WTC11 (cell line): ENCODE data around the gene LCN10. TPM values are rescaled to one million over a fixed set of nuclear protein-coding genes. Genes with fewer than 3 reads are reported as not detected.

Experiments used
- ATAC-seq: fragments of 200-7000 bp; cut with Tn5 transposase; 2 replicates; pipeline ENCODE4 v1.10.0; 2021; ENCODE audit warnings: mild to moderate bottlenecking, moderate library complexity
- CTCF ChIA-PET: fragments of 300-600 bp; sonication (Branson Sonifier 250); formaldehyde crosslinking; loops from one replicate; lab custom pipeline; 2021; ENCODE audit warnings: antibody characterized with exemption; lab: Charles Lee
- POLR2A ChIA-PET: fragments of 350-600 bp; sonication (Branson Sonifier 250); formaldehyde crosslinking; loops from one replicate; lab custom pipeline; 2021; ENCODE audit warnings: antibody characterized with exemption; lab: Charles Lee
- DNase-seq: peaks from one replicate; pipeline ENCODE4 v3.0.0; 2021; ENCODE audit warnings: low spot score
- H3K27ac Mint-ChIP-seq: 2 replicates; pipeline ENCODE4 v1.8.0; 2021; ENCODE audit warnings: mixed read lengths
- H3K27me3 Mint-ChIP-seq: 2 replicates; pipeline ENCODE4 v1.8.0; 2021; ENCODE audit warnings: low read depth, mild to moderate bottlenecking, moderate library complexity, mixed read lengths
- H3K36me3 Mint-ChIP-seq: 2 replicates; pipeline ENCODE4 v1.8.0; 2021; ENCODE audit warnings: mixed read lengths
- H3K4me1 Mint-ChIP-seq: 2 replicates; pipeline ENCODE4 v1.8.0; 2022; ENCODE audit warnings: mixed read lengths
- H3K4me3 Mint-ChIP-seq: 2 replicates; pipeline ENCODE4 v1.8.0; 2021; ENCODE audit warnings: mild to moderate bottlenecking, moderate library complexity, mixed read lengths
- H3K9me3 Mint-ChIP-seq: 2 replicates; pipeline ENCODE4 v1.8.0; 2021; ENCODE audit warnings: mixed read lengths
- AR ChIP-seq: fragments of 250-450 bp; sonication (Bioruptor Pico); IDR thresholded peaks from 2 replicates; pipeline ENCODE4 v1.9.0; 2021; ENCODE audit warnings: mild to moderate bottlenecking
- ATF1 ChIP-seq: sonication (generic); formaldehyde crosslinking; IDR thresholded peaks from 2 replicates; pipeline ENCODE4 v1.8.1; 2023; ENCODE audit warnings: mild to moderate bottlenecking, moderate library complexity, missing genetic modification reagents
- CBFB ChIP-seq: sonication (generic); formaldehyde crosslinking; IDR thresholded peaks from 2 replicates; pipeline ENCODE4 v1.8.1; 2022; ENCODE audit warnings: mild to moderate bottlenecking, low read depth, missing genetic modification reagents
- CTCF ChIP-seq: fragments of 200-600 bp; IDR thresholded peaks from 2 replicates; pipeline ENCODE4 v1.8.0; 2022; ENCODE audit warnings: antibody characterized with exemption
- ERG ChIP-seq: fragments of 250-450 bp; sonication (Bioruptor Pico); IDR thresholded peaks from 2 replicates; pipeline ENCODE4 v1.8.0; 2021; ENCODE audit warnings: mild to moderate bottlenecking
- ETV6 ChIP-seq: sonication (generic); formaldehyde crosslinking; IDR thresholded peaks from 2 replicates; pipeline ENCODE4 v1.8.1; 2022; ENCODE audit warnings: mild to moderate bottlenecking, missing genetic modification reagents
- GRHL2 ChIP-seq: fragments of 250-450 bp; sonication (Bioruptor Pico); IDR thresholded peaks from 2 replicates; pipeline ENCODE4 v1.8.0; 2022; ENCODE audit warnings: mild to moderate bottlenecking, moderate library complexity; ENCODE audit not compliant: insufficient replicate concordance, severe bottlenecking
- KAT7 ChIP-seq: sonication (generic); formaldehyde crosslinking; IDR thresholded peaks from 2 replicates; pipeline ENCODE4 v1.8.1; 2023; ENCODE audit warnings: missing genetic modification reagents, mild to moderate bottlenecking, borderline replicate concordance
- NFATC4 ChIP-seq: fragments of 250-450 bp; sonication (Bioruptor Pico); IDR thresholded peaks from 2 replicates; pipeline ENCODE4 v1.9.0; 2021; ENCODE audit warnings: mild to moderate bottlenecking
- NR1H2 ChIP-seq: sonication (generic); formaldehyde crosslinking; IDR thresholded peaks from 2 replicates; pipeline ENCODE4 v1.9.0; 2021; ENCODE audit warnings: mild to moderate bottlenecking, moderate library complexity, missing genetic modification reagents
- NR3C1 ChIP-seq: sonication (generic); formaldehyde crosslinking; conservative IDR thresholded peaks from 2 replicates; pipeline ENCODE4 v1.8.1; 2023; ENCODE audit warnings: low read depth, mild to moderate bottlenecking, missing genetic modification reagents
- OVOL2 ChIP-seq: fragments of 250-450 bp; sonication (Bioruptor Pico); IDR thresholded peaks from 2 replicates; pipeline ENCODE4 v1.9.0; 2021; ENCODE audit warnings: mild to moderate bottlenecking, borderline replicate concordance
- PREB ChIP-seq: sonication (generic); formaldehyde crosslinking; IDR thresholded peaks from 2 replicates; pipeline ENCODE4 v1.8.1; 2022; ENCODE audit warnings: mild to moderate bottlenecking, missing genetic modification reagents, moderate library complexity, borderline replicate concordance
- RORB ChIP-seq: fragments of 250-450 bp; sonication (Bioruptor Pico); IDR thresholded peaks from 2 replicates; pipeline ENCODE4 v1.9.0; 2021; ENCODE audit warnings: mild to moderate bottlenecking
- TP53 ChIP-seq: sonication (generic); formaldehyde crosslinking; IDR thresholded peaks from 2 replicates; pipeline ENCODE4 v1.8.1; 2023; ENCODE audit warnings: mild to moderate bottlenecking, missing genetic modification reagents
- ZNF281 ChIP-seq: sonication (generic); formaldehyde crosslinking; IDR thresholded peaks from 2 replicates; pipeline ENCODE4 v1.8.0; 2023; ENCODE audit warnings: mild to moderate bottlenecking, missing genetic modification reagents
- ZNF396 ChIP-seq: fragments of 250-450 bp; sonication (Bioruptor Pico); IDR thresholded peaks from 2 replicates; pipeline ENCODE4 v1.8.0; 2021; ENCODE audit warnings: mild to moderate bottlenecking, moderate library complexity, borderline replicate concordance
- ZNF423 ChIP-seq: fragments of 250-450 bp; sonication (Bioruptor Pico); IDR thresholded peaks from 2 replicates; pipeline ENCODE4 v2.1.2; 2022; ENCODE audit warnings: mild to moderate bottlenecking, moderate library complexity
- ZNF425 ChIP-seq: fragments of 250-450 bp; sonication (Bioruptor Pico); conservative IDR thresholded peaks from 2 replicates; pipeline ENCODE4 v1.9.0; 2021; ENCODE audit warnings: mild to moderate bottlenecking
- total RNA-seq: library from RNA; stranded (reverse); gene quantifications from 3 replicates; pipeline ENCODE4 v1.2.3, GENCODE V29; 2021

Gene LCN10
- total RNA-seq, 1 experiment from 2014 or later: 2.4 TPM

- ChIA-PET CTCF (interaction anchor here (2.0 to 4.9 kb wide), 2 partner anchors 19 to 204 kb away, joined by 5 to 44 read pairs; no protein-coding TSS in a partner anchor), POLR2A (no interaction called here)
- Mint-ChIP-seq H3K27ac (no peak overlapping the region), H3K9me3 (no peaks in the 10 kb centered on the region), H3K4me3 (no peak overlapping the region), H3K27me3 (no peaks in the 10 kb centered on the region; the same call in 1 of the 2 replicates), H3K36me3 (no peaks in the 10 kb centered on the region), H3K4me1 (peaks cover 10% of the 10 kb centered on the region)
- peak; percentile 9 for ATAC-seq
- TF ChIP-seq KAT7 (CRISPR knock-in tag) (no peak), ERG (CRISPR knock-in tag) (no peak), ZNF425 (CRISPR knock-in tag) (no peak), ZNF423 (CRISPR knock-in tag) (no peak), CTCF (no peak), TP53 (CRISPR knock-in tag) (no peak), ATF1 (CRISPR knock-in tag) (no peak), PREB (CRISPR knock-in tag) (no peak)
- no peak for DNase-seq
These were observed 51.2 kb downstream of the LCN10 start for GRCh38 chr9:136691316-136692184.

- H3K36me3 Mint-ChIP-seq: no peaks in the 10 kb centered on the region
- H3K9me3 Mint-ChIP-seq: no peaks in the 10 kb centered on the region
- H3K27me3 Mint-ChIP-seq: no peaks in the 10 kb centered on the region; the same call in 1 of the 2 replicates
- TF ChIP-seq ZNF281 (CRISPR knock-in tag): no peak
- TF ChIP-seq AR (CRISPR knock-in tag): no peak
- TF ChIP-seq ZNF396: no peak
- TF ChIP-seq OVOL2: no peak
- no peak for TF ChIP-seq ETV6 (CRISPR knock-in tag)
- TF ChIP-seq NR3C1 (CRISPR knock-in tag): no peak
- no peak for TF ChIP-seq NR1H2
- TF ChIP-seq RORB (CRISPR knock-in tag): no peak
- TF ChIP-seq NFATC4: no peak
- no peak for TF ChIP-seq GRHL2 (CRISPR knock-in tag)
- no peak for TF ChIP-seq CBFB (CRISPR knock-in tag)
- ChIA-PET POLR2A (interaction anchor here (0.6 kb wide), 1 partner anchor 210 kb away, joined by 3 read pairs; no protein-coding TSS in a partner anchor), CTCF (interaction anchor here (2.0 to 4.9 kb wide), 2 partner anchors 18 to 203 kb away, joined by 5 to 44 read pairs; no protein-coding TSS in a partner anchor)
- no peak for ATAC-seq
- H3K4me3 Mint-ChIP-seq: no peak overlapping the region
- peaks cover 13% of the 10 kb centered on the region for H3K4me1 Mint-ChIP-seq
- no peak for DNase-seq
- H3K27ac Mint-ChIP-seq: no peak overlapping the region
These were observed 51.9 kb downstream of the LCN10 start for GRCh38 chr9:136690806-136691261.
